SH-SY5Y (cell line): Measurements from ENCODE around the gene MSI2.

Source experiments
- GATA2 ChIP-seq: IDR thresholded peaks from 2 replicates; pipeline ENCODE4 v1.6.1; 2011; ENCODE audit warnings: mild to moderate bottlenecking, low read depth, low read length
- GATA3 ChIP-seq: IDR thresholded peaks from 2 replicates; pipeline ENCODE4 v1.6.1; 2011; ENCODE audit warnings: low read depth, mild to moderate bottlenecking, low read length, moderate library complexity

MSI2 gene

DNA sequence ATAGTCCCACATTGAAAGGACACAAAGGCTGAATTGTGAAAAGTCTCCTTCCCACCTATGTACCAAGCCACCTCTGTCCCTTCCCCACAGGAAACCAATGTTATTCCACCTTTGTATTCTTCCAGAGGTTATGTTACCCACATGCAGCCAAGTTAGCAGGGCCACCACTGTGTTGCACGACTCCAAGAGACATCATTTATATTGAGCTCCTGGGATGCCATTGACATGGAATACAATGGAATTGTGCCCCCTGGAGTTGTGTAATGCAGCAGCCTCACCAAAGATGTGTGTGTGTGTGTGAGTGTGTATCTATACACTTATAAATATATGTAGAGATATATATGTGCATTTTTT is 21.6 kb upstream of the MSI2 start:
- TF ChIP-seq GATA2 (no peak), GATA3 (no peak)

DNA sequence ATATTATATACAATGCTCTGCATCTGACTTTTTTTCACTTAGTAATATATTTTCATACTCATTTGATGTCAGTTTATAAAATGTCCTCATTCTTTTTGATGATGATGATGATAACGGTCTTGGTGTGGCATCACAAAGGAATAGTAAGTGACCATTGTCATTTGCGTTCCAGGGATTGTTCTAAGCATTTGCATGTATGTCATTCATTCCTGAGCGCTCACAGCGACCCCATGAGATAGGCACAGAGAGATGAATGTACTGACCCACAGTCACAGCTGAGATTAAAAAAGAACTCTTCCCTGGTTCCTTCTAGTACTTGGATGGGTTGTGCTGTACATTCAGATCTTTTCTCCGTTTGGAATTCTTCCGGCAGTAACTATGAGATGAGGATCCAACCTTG is 21.2 kb upstream of the MSI2 start:
- TF ChIP-seq GATA3 (no peak), GATA2 (no peak)

DNA sequence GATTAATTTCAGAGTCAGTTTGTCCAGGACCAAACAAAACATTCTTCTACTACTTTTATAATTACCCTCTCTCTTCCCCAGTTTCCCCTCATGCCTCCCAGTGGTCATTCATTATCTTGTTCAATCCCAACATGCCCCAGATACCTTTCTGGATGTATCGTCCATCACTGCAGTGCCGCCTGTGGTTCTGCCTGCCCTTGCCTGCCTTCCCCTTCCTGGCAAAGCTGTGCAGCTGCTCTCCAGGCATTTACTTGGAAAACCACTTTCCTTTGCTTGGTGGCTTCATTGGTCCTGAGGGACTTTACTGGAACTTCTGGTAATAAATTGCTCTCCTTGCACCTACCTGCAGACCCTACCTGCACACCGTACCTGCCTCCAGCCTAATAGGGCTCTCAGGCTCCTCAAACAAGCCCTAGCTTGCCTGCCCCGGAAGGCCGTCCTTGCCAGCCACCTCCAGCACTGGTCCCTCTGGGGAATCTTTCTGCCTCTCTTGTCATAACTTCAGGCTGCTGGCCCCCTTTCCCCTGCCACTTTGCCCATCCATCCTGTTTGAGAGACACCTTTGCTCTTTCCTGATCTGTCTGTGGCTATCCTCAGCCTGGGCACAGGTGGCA is 19.5 kb upstream of the MSI2 start:
- TF ChIP-seq GATA2, result no peak
- no peak for TF ChIP-seq GATA3

DNA sequence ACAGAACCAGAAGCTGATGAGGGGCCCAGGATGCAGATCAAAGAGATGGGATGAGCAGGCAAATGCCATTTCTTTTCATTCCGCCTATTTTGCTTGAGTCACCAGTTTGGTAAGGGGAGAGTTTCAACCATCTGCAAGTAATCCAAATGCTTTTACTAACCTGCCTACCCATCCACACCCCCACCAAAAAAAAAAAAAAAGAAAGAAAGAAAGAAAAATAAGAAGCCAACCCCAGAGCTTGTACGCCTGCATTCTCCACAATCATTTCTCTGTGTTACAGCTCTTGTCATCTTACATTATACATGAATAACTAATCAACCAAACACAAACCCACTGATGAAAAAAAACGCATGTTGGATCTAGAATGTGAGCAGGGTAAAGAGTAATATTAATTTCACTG is 15.7 kb upstream of the MSI2 start:
- TF ChIP-seq GATA2 (no peak), GATA3 (no peak)

DNA sequence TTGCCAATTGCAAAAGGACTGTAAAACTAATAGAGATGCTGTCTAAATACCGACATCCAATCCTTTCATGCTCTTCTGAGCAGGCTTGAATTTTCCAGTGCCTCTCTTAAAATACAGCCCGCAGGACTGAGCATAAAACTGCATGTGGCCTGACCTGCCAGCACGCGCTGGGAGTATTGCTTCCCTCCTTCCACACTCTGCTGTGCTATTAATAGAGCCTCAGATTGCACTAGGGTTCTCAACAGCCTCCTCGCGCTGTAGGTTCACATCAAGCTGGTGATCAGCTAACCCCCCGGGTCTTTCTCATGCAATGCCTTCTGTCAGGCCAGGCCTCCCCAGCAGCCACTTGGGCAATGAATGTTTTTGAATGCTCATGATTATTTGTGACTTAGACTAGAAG is 14.2 kb upstream of the MSI2 start:
- TF ChIP-seq GATA3 (no peak), GATA2 (no peak)

DNA sequence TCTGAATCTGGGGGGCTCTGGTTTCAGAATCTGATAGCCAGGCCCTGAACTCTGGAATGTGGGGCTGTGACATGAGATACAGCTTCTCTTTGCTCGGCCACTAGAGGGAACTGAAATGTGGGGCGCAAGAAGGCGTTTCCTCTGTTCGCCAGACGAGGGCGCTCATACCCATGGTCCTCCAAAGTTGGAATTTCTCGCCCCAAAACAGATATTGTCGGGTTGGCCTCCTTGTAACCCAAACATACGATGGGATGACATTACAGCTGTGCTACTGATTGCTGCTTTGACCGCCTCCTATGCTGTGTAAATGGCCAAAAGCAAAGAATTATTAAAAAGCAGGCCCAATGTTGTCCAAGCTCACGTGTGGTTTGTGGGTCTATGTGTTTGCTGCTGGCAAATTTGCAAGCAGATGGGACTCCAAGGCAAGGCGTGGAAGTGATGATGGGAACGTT is 13.1 kb upstream of the MSI2 start:
- TF ChIP-seq GATA3, result no peak
- TF ChIP-seq GATA2, result no peak

DNA sequence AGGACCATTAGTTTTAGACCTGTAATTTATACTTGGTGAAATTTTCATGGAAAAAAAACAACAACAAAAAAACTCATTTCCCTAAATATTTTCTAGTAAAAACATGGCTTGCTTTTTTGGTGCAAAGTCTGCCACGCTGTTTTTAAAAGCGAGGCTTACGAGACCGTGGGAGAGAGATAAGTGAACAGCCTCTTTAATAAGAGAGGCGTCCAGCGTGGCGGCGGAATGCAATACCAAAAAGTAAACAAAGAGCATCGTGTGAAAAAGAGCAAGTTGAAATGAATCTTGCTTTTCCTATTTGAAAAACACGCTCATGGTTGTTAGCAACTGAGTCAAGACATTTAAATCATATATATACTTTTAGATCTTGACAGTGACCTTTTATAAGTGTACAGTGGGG is 10.5 kb upstream of the MSI2 start:
- TF ChIP-seq GATA2 (no peak), GATA3 (no peak)

DNA sequence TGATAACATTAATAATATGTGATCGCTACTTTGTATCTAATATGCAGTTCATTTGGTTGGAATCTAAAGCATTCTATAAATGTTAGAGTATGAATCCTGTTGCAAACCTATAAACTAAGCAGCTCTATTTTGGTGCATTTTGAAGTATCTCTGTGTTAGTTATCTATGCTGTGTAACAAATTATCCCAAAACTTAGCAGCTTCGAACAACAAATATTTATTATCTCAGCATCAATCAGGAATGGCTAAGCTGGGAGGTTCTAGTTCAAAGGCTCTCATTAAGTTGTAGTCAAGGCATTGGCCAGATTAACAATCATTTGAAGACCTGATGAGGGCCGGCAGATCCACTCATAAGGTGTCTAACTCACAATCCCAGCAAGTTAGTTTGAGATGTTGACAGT is 10.1 kb upstream of the MSI2 start:
- TF ChIP-seq GATA2 (no peak), GATA3 (no peak)

DNA sequence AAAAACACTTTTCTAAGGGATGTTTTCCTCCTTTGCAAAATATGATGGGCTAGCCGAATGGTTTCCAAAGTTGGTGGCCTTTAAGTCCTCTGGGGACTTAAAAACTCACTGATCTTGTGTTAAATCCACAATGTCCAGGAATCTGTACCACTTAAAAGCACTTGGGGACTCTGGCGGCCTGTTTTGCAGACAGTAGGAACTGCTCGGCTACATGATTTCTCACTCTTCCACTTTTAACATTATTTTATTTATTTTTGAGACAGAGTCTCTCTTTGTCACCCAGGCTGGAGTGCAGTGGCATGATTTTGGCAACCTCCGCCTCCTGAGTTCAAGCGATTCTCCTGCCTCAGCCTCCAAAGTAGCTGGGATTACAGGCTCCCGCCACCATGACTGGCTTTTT is 9.1 kb upstream of the MSI2 start:
- TF ChIP-seq GATA2 (no peak), GATA3 (no peak)

DNA sequence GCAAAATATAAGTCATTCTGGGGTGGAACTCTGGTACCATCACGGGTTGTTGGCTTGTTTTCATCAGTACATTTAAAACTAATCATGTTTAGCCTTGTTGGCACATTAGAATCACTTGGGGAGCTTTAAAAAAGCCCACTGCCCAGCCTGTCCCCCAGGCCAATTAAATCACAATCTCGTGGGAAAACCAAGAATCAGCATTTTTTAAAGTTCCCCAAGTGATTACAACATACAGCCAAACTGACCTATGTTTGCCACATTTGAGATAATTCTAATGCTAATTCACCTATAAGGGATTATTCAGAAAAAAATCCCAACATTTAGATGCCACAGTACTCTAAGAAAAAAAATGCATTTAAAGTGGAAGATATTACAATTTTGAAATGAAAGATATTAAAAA is 8.4 kb upstream of the MSI2 start:
- TF ChIP-seq GATA2 (no peak), GATA3 (no peak)

DNA sequence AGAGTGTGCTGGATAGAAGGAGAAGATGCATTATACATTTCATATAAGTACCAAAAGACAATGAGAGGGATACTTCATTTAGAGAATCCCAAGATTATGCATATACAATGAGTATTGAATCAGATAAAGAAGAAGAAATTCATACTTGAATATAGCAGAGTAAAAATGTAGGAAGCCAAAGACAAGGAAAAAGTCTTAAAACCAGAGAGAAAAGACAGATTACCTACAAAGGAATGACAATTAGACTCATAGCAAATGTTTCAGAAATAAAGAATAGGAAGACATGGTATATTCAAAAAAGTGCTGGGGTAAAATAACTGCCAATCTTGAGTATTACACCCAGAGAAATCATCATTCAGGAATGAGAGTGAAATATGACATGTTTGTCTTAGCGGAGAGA is 6.8 kb upstream of the MSI2 start:
- TF ChIP-seq GATA3, result no peak
- no peak for TF ChIP-seq GATA2

DNA sequence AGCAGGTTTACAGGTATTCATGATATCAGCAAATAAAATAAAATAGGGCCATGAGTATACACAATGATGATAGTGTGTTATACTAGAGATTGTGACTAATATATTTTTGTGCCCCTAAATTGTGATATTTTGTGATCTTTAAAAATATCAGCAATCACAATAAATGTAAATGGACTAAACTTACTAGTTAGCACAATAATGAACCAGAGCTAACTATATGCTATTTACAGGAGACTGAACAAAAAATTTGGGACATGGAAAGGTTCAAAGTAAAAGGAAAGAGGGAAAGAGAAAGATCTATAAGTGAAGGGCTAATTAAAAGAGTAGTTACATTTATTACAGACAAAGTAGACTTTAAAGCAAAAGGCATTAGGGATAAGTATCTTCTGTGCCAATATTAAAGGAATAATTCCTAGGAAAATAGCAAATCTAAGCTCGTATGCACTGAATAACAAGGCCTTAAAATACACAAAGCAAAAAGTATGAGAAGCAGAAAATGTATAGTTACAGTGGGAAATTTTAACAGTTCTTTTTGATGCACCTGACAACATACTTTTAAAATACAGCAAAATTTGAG is 5.0 kb upstream of the MSI2 start:
- no peak for TF ChIP-seq GATA3
- no peak for TF ChIP-seq GATA2

DNA sequence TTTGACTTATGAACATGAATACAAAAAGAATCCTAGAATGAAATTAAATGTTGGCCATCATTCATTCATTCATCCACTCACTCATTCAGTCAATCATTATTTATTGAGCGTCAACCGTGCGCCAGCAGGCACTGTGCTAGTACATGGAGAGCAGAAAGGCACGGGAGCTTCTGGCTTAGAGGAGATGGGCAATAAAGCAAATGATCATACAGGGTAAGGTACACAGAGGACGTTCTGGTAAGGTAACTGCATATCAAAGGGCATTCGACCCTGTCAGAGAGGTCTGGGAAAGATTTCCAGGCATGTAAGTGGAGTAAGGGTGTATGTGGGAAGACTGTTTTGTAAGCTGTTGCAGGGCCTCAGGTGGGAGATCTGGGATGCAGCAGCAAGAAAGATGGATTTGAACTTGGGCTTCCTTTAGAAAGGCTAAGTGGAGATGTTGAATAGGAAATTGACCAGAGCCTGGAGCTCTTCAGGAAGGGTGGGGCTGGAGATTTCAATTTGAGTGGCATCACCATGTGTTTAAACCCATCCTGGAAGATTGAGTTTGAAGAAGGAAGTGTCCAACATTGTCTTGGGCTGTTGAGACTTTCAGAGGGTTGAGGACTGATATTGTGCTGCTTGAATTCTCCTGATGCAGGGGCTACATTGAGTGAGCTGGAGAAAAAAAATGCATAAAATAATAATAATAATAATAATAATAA is 2.8 kb upstream of the MSI2 start:
- TF ChIP-seq GATA3 (no peak), GATA2 (no peak)

DNA sequence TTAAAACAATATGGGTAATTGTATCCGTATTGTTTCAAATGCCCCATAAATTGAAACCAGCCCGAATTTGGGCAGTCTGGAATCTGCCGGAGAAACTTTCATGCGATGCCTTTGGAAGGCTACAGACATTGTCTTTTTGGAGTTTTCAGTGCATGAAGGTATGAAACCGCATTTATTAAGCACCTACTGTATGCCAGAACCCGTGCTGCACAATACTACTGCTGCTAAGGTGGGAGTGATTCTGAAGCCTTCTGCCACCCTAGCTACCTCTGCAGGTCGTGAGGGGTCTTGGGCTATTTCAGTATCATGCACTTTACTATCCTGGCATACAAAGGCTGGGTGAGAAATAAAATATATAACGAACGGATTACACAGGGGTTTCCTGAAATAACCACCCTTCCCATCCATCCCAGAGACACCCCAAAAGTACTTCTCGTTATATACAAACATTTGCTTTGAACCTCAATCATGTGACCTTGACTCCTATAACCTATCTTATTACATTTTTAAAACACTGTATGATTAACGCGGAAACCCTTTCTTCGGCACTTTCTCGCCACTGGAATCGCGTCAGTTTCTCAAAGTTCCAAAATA is 1.0 kb upstream of the MSI2 start:
- TF ChIP-seq GATA3 (no peak), GATA2 (no peak)

DNA sequence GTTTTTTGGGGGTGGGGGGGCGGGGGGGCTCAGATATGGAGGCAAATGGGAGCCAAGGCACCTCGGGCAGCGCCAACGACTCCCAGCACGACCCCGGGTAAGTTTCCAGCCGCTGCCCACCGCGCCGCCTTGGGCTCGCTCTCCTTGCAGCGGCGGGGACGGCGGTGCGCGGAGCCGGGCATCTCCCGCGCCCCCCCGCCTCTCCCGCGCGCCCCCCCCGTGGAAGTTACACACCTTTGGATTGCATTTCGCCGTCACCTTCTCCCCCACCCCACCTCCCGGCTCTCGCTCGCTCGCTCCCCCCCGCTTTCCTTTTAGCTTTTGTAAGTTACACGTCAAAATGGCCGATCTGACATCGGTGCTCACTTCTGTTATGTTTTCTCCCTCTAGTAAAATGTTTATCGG is 387 bp downstream of the MSI2 start:
- no peak for TF ChIP-seq GATA2
- TF ChIP-seq GATA3, result no peak
